Measurements from ENCODE around the gene IFT22.
"Not testable (repeated sequence)": the region's sequence is repeated elsewhere in the genome, so short reads cannot be mapped to it uniquely, and the experiment has no call there.

The IFT22 gene

GRCh38 chr7:101321491-101322401, at the start of gene IFT22:
TSS of gene IFT22 (minus strand) at chr7:101321812. CDS start at chr7:101321709, 103 bp downstream.
- DNase-seq (ENCODE audit: low read depth): peak; percentile 86

GRCh38 chr7:101370836-101371235, 49.2 kb upstream of the IFT22 start:
- no peak for DNase-seq (ENCODE audit: low read depth)

DNA sequence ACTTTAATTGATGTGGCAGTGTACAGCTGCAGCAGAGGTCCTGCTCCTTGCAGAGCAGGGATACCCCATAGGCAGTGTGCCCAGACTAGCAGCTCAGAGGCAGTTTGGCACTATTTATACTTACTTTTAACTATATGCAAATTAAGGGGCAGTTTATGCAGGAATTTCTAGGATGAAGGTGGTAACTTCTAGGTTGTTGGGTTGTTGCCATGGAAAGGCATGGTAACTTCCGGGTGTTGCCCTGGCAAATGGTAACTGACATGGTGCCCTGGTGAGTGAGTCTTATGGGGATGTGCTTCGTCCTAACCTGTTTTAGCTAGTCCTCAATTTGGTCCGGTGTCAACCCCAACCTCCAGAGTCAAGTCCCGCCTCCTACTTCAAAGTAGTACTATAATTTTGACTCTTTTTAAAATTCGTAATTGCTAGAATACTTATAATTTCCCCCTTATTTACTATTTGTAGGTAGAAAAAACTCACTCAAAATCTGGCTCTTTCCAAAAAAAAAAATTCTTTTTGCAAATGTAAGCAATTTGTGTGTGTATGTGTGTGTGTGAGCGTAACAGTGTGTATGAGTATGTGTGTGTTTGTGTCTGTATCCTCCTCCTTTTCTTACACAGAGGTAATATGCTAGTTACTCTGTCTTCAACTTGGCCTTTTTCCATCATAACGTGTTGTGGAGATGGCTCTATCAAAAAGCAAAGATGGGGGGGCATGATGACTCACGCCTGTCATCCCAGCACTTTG, 47.0 kb upstream of the IFT22 start:
- DNase-seq (ENCODE audit: low read depth): no peak

- no peak for DNase-seq (ENCODE audit: low read depth)
Measured at GRCh38 chr7:101367676-101368075, 46.1 kb upstream of the IFT22 start.

DNA sequence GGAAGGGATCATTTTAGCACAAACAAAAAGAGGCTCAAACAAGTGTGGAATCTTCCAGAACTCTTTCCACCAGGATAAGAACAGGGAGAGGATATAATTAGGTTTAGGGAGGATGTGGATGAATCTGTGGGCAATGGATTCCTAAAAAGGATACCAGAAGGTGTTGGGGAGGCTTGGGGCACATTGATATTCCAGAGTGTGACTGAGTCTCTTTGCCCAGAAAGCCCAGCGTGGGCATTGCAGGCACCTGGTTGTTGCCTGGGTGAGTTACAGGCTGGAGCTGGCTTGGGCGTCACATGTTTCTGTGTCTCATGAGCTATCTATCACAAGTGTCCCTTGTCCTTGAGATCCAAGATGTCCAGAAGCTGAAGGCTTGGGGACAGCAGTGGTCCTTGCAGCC, 44.3 kb upstream of the IFT22 start:
- DNase-seq (ENCODE audit: low read depth): no peak

DNA sequence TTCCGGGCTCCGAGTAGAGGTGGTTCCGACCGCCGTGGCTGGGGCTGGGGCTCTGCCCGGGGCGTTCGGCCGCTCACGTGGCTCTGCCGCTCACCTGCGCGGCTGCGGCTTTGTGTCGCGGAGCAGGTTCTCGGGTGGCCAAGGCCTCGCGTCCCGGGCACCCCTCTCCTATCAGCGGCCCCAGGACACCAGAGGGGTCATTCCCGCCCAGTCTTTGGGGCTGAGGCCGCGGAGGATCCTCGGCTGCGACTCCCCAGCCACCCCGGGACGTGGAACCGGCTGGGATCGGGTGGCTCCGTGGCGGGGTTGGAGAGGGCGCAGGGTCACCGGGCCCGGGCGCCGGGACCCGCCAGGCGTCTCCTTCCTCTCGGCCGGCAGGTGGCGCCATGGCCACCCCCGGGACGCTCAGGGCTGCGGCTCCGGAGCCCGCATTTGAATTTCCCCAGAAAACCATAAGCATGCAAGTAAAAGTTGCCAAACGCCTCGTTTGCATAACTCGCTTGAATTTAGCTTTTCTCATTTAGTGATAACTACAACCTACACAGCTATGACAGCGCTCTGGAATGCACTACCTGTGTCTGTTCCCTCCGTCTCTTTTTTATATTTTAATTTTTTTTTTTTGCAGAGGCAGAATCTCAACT, 42.2 kb upstream of the IFT22 start:
- DNase-seq (ENCODE audit: low read depth): peak; percentile 17

DNA sequence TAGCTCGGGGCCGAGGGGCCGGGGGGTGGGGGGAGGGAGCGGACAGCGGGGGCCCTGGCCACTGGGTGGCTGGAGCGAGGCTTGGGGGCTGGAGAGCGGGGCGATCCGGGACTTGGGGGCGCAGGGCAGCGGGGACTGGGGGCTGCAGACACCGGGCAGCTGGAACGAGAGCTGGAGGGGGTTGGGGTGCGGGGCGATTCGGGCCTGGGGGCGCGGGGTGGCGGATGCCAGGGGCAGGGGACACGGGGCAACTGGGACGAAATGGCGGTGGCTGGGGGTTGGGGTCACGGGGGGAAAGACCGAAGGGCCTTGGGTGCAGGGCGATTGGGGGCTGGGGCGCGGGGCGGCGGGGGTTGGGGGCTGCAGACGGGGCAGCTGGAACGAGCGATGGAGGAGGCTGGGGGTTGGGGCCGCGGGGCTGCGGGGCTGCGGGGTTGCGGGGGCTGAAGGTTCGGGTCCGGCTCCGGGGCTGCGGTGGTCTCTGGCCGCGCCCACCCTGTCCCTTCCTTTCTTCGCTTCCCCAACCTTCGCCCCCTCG, 41.7 kb upstream of the IFT22 start:
- DNase-seq (ENCODE audit: low read depth): no peak

GRCh38 chr7:101362334-101363195, 41.0 kb upstream of the IFT22 start, which contains the start of gene COL26A1:
TSS of gene COL26A1 (plus strand) at chr7:101362875. CDS start at chr7:101363033, 158 bp downstream.
- no peak for DNase-seq (ENCODE audit: low read depth)

- DNase-seq (ENCODE audit: low read depth): no peak
Measured at GRCh38 chr7:101357433-101357832, 35.8 kb upstream of the IFT22 start.

GRCh38 chr7:101352920-101353308, 31.3 kb upstream of the IFT22 start:
- no peak for DNase-seq (ENCODE audit: low read depth)

DNA sequence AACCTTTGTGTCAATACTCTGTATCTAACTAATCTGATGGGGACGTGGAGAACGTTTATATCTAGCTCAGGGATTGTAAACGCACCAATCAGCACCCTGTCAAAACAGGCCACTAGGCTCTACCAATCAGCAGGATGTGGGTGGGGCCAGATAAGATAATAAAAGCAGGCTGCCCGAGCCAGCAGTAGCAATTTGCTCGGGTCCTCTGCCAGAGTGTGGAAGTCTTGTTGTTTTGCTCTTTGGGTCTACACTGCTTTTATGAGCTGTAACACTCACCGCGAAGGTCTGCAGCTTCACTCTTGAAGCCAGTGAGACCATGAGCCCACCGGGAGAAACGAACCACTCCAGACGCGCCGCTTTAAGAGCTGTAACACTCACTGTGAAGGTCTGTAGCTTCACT, 27.7 kb upstream of the IFT22 start:
- not testable (repeated sequence) for DNase-seq (ENCODE audit: low read depth)

- DNase-seq (ENCODE audit: low read depth): not testable (repeated sequence)
Measured at GRCh38 chr7:101348456-101349067, 26.9 kb upstream of the IFT22 start.

- DNase-seq (ENCODE audit: low read depth): no peak
Measured at GRCh38 chr7:101347477-101347876, 25.9 kb upstream of the IFT22 start.

- no peak for DNase-seq (ENCODE audit: low read depth)
Measured at GRCh38 chr7:101342892-101343291, 21.3 kb upstream of the IFT22 start.

DNA sequence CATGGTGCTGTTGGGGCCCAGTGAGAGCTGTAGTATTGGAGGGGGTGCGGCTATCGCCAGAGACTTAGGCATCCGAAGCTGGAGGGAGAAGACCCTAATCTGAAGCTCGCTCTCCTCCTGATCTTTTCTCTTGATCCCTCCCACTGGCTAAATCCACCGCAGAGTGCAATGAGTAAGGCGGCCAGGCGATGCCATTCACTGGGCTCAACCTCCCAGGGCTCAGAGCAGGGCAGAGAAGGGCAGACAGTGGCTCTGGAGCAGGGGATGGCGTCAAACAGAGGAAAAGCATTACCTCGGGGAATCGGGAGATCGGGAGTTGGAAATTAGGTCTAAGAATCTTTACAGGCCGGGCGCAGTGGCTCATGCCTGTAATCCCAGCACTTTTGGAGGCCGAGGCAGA, 18.8 kb upstream of the IFT22 start:
- DNase-seq (ENCODE audit: low read depth): no peak

GRCh38 chr7:101333912-101334311, 12.3 kb upstream of the IFT22 start:
- no peak for DNase-seq (ENCODE audit: low read depth)

- DNase-seq (ENCODE audit: low read depth): no peak
Measured at GRCh38 chr7:101332026-101332425, 10.4 kb upstream of the IFT22 start.

- no peak for DNase-seq (ENCODE audit: low read depth)
Measured at GRCh38 chr7:101330011-101330484, 8.4 kb upstream of the IFT22 start.

GRCh38 chr7:101328159-101328558, 6.5 kb upstream of the IFT22 start:
- no peak for DNase-seq (ENCODE audit: low read depth)

DNA sequence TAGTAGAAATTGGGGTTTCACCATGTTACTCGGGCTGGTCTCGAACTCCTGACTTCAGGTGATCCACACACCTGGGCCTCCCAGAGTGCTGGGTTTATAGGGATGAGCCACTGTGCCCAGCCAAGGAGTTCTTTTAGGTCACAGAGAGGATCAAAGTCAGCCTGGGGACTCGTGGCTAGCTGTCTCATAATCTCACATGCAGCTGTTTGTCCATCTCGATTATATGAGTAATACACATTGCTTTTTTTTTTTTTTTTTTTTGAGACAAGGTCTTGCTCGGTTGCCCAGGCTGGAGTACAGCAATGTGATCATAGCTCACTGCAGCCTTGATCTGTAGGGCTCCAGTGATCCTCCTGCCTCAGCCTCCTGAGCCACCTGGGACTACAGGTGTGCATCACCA, 2.2 kb downstream of the IFT22 start:
- DNase-seq (ENCODE audit: low read depth): no peak

DNA sequence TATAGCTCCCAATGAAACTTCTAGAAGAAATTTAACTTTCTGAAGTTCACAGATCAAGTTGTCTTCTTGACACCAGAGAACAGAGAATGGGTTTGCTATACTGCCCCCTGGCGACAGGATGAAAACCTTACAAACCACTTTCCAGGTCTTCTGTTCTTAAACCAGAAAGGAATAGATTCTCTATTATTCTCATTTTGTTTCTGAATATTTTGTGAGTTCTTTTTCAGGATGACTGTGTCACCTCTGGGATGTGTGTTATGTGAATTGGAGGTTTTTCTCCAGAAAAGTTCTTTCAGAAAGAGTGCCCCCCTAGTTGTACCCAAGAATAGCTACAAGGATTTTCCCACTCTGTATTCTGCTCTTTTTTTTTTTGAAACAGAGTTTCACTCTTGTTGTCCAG, 6.3 kb downstream of the IFT22 start:
- peak; percentile 49 for DNase-seq (ENCODE audit: low read depth)
